Loucy (cell line): ENCODE results near the gene ZNF443.
A peak's percentile ranks its signal among the peaks of the same experiment; 100 is the strongest.
"Not testable (repeated sequence)": the region's sequence is repeated elsewhere in the genome, so short reads cannot be mapped to it uniquely, and the experiment has no call there.

Experiments used
- H2AFZ ChIP-seq: fragments of 200-600 bp; sonication (generic); 2 replicates; pipeline ENCODE4 v1.6.0; 2016; ENCODE audit warnings: antibody characterized with exemption, mild to moderate bottlenecking, low read length, moderate library complexity
- H3F3A ChIP-seq: fragments of 200-600 bp; 2 replicates; pipeline ENCODE4 v1.6.0; 2016; ENCODE audit warnings: antibody characterized with exemption, low read depth, mild to moderate bottlenecking
- H3K27me3 ChIP-seq: fragments of 200-600 bp; sonication (generic); 2 replicates; pipeline ENCODE4 v1.6.1; 2014; ENCODE audit warnings: low read length, mild to moderate bottlenecking; ENCODE audit not compliant: insufficient read depth, poor library complexity, severe bottlenecking
- H3K36me3 ChIP-seq: fragments of 200-600 bp; sonication (generic); 2 replicates; pipeline ENCODE4 v1.6.1; 2016; ENCODE audit warnings: low read length; ENCODE audit not compliant: insufficient read depth
- H3K4me1 ChIP-seq: fragments of 200-600 bp; sonication (generic); 2 replicates; pipeline ENCODE4 v1.5.1; 2014; ENCODE audit warnings: low read length, mild to moderate bottlenecking; ENCODE audit not compliant: insufficient read depth, poor library complexity, severe bottlenecking
- H3K4me2 ChIP-seq: fragments of 200-600 bp; sonication (generic); 2 replicates; pipeline ENCODE4 v1.6.0; 2014; ENCODE audit warnings: antibody characterized with exemption, low read length, low read depth, mild to moderate bottlenecking; ENCODE audit not compliant: poor library complexity, severe bottlenecking
- H3K4me3 ChIP-seq: fragments of 200-600 bp; sonication (generic); 2 replicates; pipeline ENCODE4 v1.5.1; 2014; ENCODE audit warnings: low read length, mild to moderate bottlenecking, mixed read lengths; ENCODE audit not compliant: poor library complexity, severe bottlenecking
- H3K79me2 ChIP-seq: fragments of 200-600 bp; sonication (generic); 2 replicates; pipeline ENCODE4 v1.6.1; 2014; ENCODE audit warnings: low read length; ENCODE audit not compliant: insufficient read depth
- H3K9ac ChIP-seq: fragments of 200-600 bp; sonication (generic); 2 replicates; pipeline ENCODE4 v1.6.0; 2014; ENCODE audit warnings: mild to moderate bottlenecking, low read depth, low read length, moderate library complexity; ENCODE audit not compliant: poor library complexity, severe bottlenecking
- H3K9me2 ChIP-seq: fragments of 200-600 bp; sonication (generic); replicated peaks from 2 replicates; pipeline ENCODE4 v1.6.1; 2016; ENCODE audit warnings: low read depth, low read length, mixed read lengths
- H3K9me3 ChIP-seq: fragments of 200-600 bp; sonication (generic); 2 replicates; pipeline ENCODE4 v1.6.1; 2014; ENCODE audit warnings: mild to moderate bottlenecking, antibody characterized with exemption, low read length, low read depth; ENCODE audit not compliant: insufficient read depth
- H4K20me1 ChIP-seq: fragments of 200-600 bp; sonication (generic); 2 replicates; pipeline ENCODE4 v1.6.0; 2014; ENCODE audit warnings: antibody characterized with exemption, low read length, mild to moderate bottlenecking; ENCODE audit not compliant: insufficient read depth, poor library complexity, severe bottlenecking
- CTCF ChIP-seq: fragments of 200-600 bp; sonication (generic); conservative IDR thresholded peaks from 2 replicates; pipeline ENCODE4 v1.5.1; 2014; ENCODE audit warnings: mild to moderate bottlenecking, antibody characterized with exemption, low read length
- EZH2phosphoT487 ChIP-seq: fragments of 200-600 bp; IDR thresholded peaks from 2 replicates; pipeline ENCODE4 v1.6.1; 2018; ENCODE audit warnings: antibody characterized with exemption, mild to moderate bottlenecking, moderate library complexity, borderline replicate concordance

The ZNF443 gene

GRCh38 chr19:12450844-12451243 is 10.0 kb upstream of the ZNF443 start:
- Histone ChIP-seq H3K9ac (no peak overlapping the region), H4K20me1 (no peaks in the 10 kb centered on the region), H3K27me3 (no peaks in the 10 kb centered on the region), H3K4me3 (no peak overlapping the region), H2AFZ (no peak overlapping the region), H3K9me2 (no peaks in the 10 kb centered on the region), H3K4me2 (no peak overlapping the region), H3F3A (no peaks in the 10 kb centered on the region), H3K79me2 (no peaks in the 10 kb centered on the region), H3K36me3 (no peaks in the 10 kb centered on the region), H3K4me1 (no peaks in the 10 kb centered on the region), H3K9me3 (peaks cover 6% of the 10 kb centered on the region; the same call in 1 of the 2 replicates)
- no peak for TF ChIP-seq CTCF
- TF ChIP-seq EZH2phosphoT487, result no peak

GRCh38 chr19:12448808-12449207 is 8.0 kb upstream of the ZNF443 start:
- H3K4me3 ChIP-seq, result no peak overlapping the region
- no peaks in the 10 kb centered on the region for H3K4me1 ChIP-seq
- no peaks in the 10 kb centered on the region for H4K20me1 ChIP-seq

GRCh38 chr19:12439686-12440540 is 908 bp downstream of the ZNF443 start:
- H3K27me3 ChIP-seq, result not testable (repeated sequence)

More at GRCh38 chr19:12448808-12449207, 8.0 kb upstream of the ZNF443 start:
- no peak overlapping the region for H3K9ac ChIP-seq
- TF ChIP-seq EZH2phosphoT487, result no peak
- TF ChIP-seq CTCF, result no peak
- H3K27me3 ChIP-seq, result no peaks in the 10 kb centered on the region
- H3F3A ChIP-seq, result no peaks in the 10 kb centered on the region
- no peaks in the 10 kb centered on the region for H3K9me2 ChIP-seq
- H3K4me2 ChIP-seq, result no peak overlapping the region
- peaks cover 11% of the 10 kb centered on the region; the same call in 1 of the 2 replicates for H3K9me3 ChIP-seq
- no peaks in the 10 kb centered on the region for H3K79me2 ChIP-seq
- no peak overlapping the region for H2AFZ ChIP-seq
- H3K36me3 ChIP-seq, result no peaks in the 10 kb centered on the region

GRCh38 chr19:12430726-12431299 is 10.0 kb downstream of the ZNF443 start:
- not testable (repeated sequence) for H3F3A ChIP-seq, H2AFZ ChIP-seq, H3K4me3 ChIP-seq, H3K9me2 ChIP-seq, H3K9ac ChIP-seq, H3K27me3 ChIP-seq, H3K4me1 ChIP-seq, H3K4me2 ChIP-seq, H4K20me1 ChIP-seq
- Histone ChIP-seq H3K36me3 (peaks cover 45% of the 10 kb centered on the region), H3K9me3 (peaks cover 25% of the 10 kb centered on the region; the same call in 1 of the 2 replicates), H3K79me2 (peaks cover 26% of the 10 kb centered on the region)

More at GRCh38 chr19:12439686-12440540, 908 bp downstream of the ZNF443 start:
- H2AFZ ChIP-seq, result peak overlapping the region; percentile 66; the same call in 1 of the 2 replicates
- H3K79me2 ChIP-seq, result peaks cover 49% of the 10 kb centered on the region
- H3K4me3 ChIP-seq, result peak overlapping the region; percentile 89
- not testable (repeated sequence) for H3F3A ChIP-seq, H3K9me3 ChIP-seq, H3K4me1 ChIP-seq, H3K9me2 ChIP-seq, H3K36me3 ChIP-seq
- H3K9ac ChIP-seq, result peak overlapping the region; percentile 97
- peaks cover 10% of the 10 kb centered on the region for H4K20me1 ChIP-seq
- peak overlapping the region; percentile 86 for H3K4me2 ChIP-seq
